Dendritic cell treated with granulocyte-macrophage colony-stimulating factor and Interleukin-4, amounts not matched to agents 40 ng/mL and 50 ng/mL, for 4 days (primary cell): ENCODE measurements around the gene HTR3C.
"Not testable (repeated sequence)": the region's sequence is repeated elsewhere in the genome, so short reads cannot be mapped to it uniquely, and the experiment has no call there.

Experiments used
- H3K27ac Mint-ChIP-seq: one replicate; pipeline ENCODE4 v1.8.0; 2022; ENCODE audit warnings: mild to moderate bottlenecking, mixed read lengths
- H3K27me3 Mint-ChIP-seq: one replicate; pipeline ENCODE4 v1.8.0; 2022; ENCODE audit warnings: mild to moderate bottlenecking, mixed read lengths
- H3K36me3 Mint-ChIP-seq: one replicate; pipeline ENCODE4 v1.8.0; 2022; ENCODE audit warnings: low read depth, mixed read lengths
- H3K4me1 Mint-ChIP-seq: one replicate; pipeline ENCODE4 v1.8.0; 2022; ENCODE audit warnings: low read depth, mixed read lengths
- H3K4me3 Mint-ChIP-seq: one replicate; pipeline ENCODE4 v1.8.0; 2022; ENCODE audit warnings: mild to moderate bottlenecking, moderate library complexity, mixed read lengths
- H3K9me3 Mint-ChIP-seq: one replicate; pipeline ENCODE4 v1.8.0; 2022; ENCODE audit warnings: mixed read lengths
- intact Hi-C: fragments of 100-400 bp; cut with micrococcal nuclease; formaldehyde crosslinking; loops from one replicate; pipeline ENCODE4 v1.15.0; 2022

Gene HTR3C

GRCh38 chr3:184050217-184050847, 2.5 kb upstream of the HTR3C start:
- Mint-ChIP-seq H3K4me3 (no peak overlapping the region), H3K27ac (no peak overlapping the region), H3K9me3 (no peaks in the 10 kb centered on the region), H3K27me3 (peaks cover 5% of the 10 kb centered on the region), H3K36me3 (no peaks in the 10 kb centered on the region), H3K4me1 (peaks cover 6% of the 10 kb centered on the region)
- intact Hi-C loops = no loop called here

- Mint-ChIP-seq H3K4me1 (no peaks in the 10 kb centered on the region), H3K9me3 (no peaks in the 10 kb centered on the region), H3K4me3 (no peak overlapping the region), H3K27ac (no peak overlapping the region), H3K27me3 (no peaks in the 10 kb centered on the region), H3K36me3 (no peaks in the 10 kb centered on the region)
- intact Hi-C loops = no loop called here
These were observed 5.2 kb downstream of the HTR3C start for GRCh38 chr3:184058029-184058428.

- H3K27me3 Mint-ChIP-seq = peaks cover 3% of the 10 kb centered on the region
- no peaks in the 10 kb centered on the region for H3K9me3 Mint-ChIP-seq
- intact Hi-C loops = no loop called here
- H3K4me1 Mint-ChIP-seq = no peaks in the 10 kb centered on the region
- no peak overlapping the region for H3K27ac Mint-ChIP-seq
- H3K4me3 Mint-ChIP-seq = no peak overlapping the region
- no peaks in the 10 kb centered on the region for H3K36me3 Mint-ChIP-seq
These were observed 6.6 kb downstream of the HTR3C start for GRCh38 chr3:184059424-184059823.

DNA sequence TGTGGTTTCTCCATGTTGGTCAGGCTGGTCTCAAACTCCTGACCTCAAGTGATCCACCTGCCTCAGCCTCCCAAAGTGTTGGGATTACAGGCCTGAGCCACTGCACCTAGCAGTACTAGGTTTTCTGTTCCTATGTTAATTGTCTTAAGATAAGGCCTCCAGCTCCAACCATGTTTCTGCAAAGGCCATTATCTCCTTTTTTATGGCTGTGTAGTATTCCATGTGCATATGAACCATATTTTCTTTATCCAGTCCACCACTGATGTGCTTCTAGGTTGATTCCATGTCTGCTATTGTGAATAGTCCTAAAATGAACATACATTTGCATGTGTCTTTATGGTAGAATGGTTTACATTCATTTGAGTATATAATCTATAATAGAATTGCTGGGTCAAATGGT, 9.8 kb downstream of the HTR3C start:
- Mint-ChIP-seq H3K27ac (no peak overlapping the region), H3K36me3 (no peaks in the 10 kb centered on the region), H3K27me3 (peaks cover 5% of the 10 kb centered on the region), H3K4me3 (no peak overlapping the region), H3K4me1 (no peaks in the 10 kb centered on the region), H3K9me3 (no peaks in the 10 kb centered on the region)
- intact Hi-C loops = no loop called here

- intact Hi-C loops = no loop called here
- Mint-ChIP-seq H3K4me3 (no peak overlapping the region), H3K4me1 (no peaks in the 10 kb centered on the region), H3K9me3 (peaks cover 9% of the 10 kb centered on the region), H3K27me3 (peaks cover 8% of the 10 kb centered on the region), H3K27ac (no peak overlapping the region), H3K36me3 (no peaks in the 10 kb centered on the region)
These were observed 13.4 kb downstream of the HTR3C start for GRCh38 chr3:184066211-184066610.

- Mint-ChIP-seq H3K9me3 (peaks cover 11% of the 10 kb centered on the region), H3K4me3 (no peak overlapping the region), H3K27ac (no peak overlapping the region), H3K4me1 (no peaks in the 10 kb centered on the region), H3K27me3 (peaks cover 8% of the 10 kb centered on the region), H3K36me3 (no peaks in the 10 kb centered on the region)
- intact Hi-C loops = no loop called here
These were observed 14.8 kb downstream of the HTR3C start for GRCh38 chr3:184067573-184068055.

GRCh38 chr3:184068344-184068743, 15.5 kb downstream of the HTR3C start:
- Mint-ChIP-seq H3K27ac (no peak overlapping the region), H3K4me1 (no peaks in the 10 kb centered on the region), H3K27me3 (peaks cover 8% of the 10 kb centered on the region), H3K9me3 (peaks cover 11% of the 10 kb centered on the region), H3K4me3 (no peak overlapping the region), H3K36me3 (no peaks in the 10 kb centered on the region)
- intact Hi-C loops = no loop called here

DNA sequence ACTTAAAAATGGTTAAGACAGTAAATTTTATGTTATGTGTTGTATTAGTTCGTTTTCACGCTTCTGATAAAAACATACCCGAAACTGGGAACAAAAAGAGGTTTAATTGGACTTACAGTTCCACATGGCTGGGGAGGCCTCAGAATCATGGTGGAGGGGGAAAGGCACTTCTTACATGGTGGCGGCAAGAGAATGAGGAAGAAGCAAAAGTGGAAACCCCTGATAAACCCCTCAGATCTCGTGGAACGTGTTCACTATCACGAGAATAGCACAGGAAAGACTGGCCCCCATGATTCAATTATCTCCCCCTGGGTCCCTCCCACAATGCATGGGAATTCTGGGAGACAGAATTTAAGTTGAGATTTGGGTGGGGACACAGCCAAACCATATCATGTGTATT, 18.3 kb downstream of the HTR3C start:
- H3K4me3 Mint-ChIP-seq, H3K27me3 Mint-ChIP-seq, intact Hi-C loops, H3K27ac Mint-ChIP-seq, H3K4me1 Mint-ChIP-seq, H3K36me3 Mint-ChIP-seq: not testable (repeated sequence)
- peaks cover 11% of the 10 kb centered on the region for H3K9me3 Mint-ChIP-seq

- intact Hi-C loops = no loop called here
- peaks cover 3% of the 10 kb centered on the region for H3K27me3 Mint-ChIP-seq
- no peak overlapping the region for H3K27ac Mint-ChIP-seq
- H3K9me3 Mint-ChIP-seq = peaks cover 11% of the 10 kb centered on the region
- no peaks in the 10 kb centered on the region for H3K4me1 Mint-ChIP-seq
- H3K36me3 Mint-ChIP-seq = no peaks in the 10 kb centered on the region
- H3K4me3 Mint-ChIP-seq = no peak overlapping the region
These were observed 20.8 kb downstream of the HTR3C start for GRCh38 chr3:184073621-184074020.

- intact Hi-C loops = no loop called here
- peaks cover 6% of the 10 kb centered on the region for H3K9me3 Mint-ChIP-seq
- H3K4me3 Mint-ChIP-seq = no peak overlapping the region
- H3K36me3 Mint-ChIP-seq = no peaks in the 10 kb centered on the region
- H3K4me1 Mint-ChIP-seq = no peaks in the 10 kb centered on the region
- H3K27ac Mint-ChIP-seq = no peak overlapping the region
- peaks cover 3% of the 10 kb centered on the region for H3K27me3 Mint-ChIP-seq
These were observed 23.1 kb downstream of the HTR3C start for GRCh38 chr3:184075901-184076300.

DNA sequence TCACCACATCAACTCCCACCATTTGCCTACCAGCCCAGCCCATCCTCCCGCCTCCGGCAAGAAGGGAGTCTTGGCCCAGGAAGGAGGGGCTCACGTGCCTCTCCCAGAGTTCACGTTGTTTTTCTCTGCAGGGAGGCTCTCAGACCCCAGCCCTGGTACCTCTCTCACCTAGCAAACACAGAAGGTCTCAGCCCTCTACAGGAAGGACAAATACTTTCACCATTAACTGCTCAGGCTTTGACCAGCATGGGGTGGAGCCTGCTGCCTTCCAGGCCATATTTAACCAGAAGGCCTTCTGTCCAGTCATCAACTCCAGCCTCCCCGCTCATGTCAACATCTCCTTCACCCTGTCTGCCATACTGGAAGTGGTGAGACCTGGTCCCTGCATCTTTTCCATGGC, 25.0 kb downstream of the HTR3C start:
- peaks cover 5% of the 10 kb centered on the region for H3K9me3 Mint-ChIP-seq
- H3K4me1 Mint-ChIP-seq = no peaks in the 10 kb centered on the region
- H3K4me3 Mint-ChIP-seq = no peak overlapping the region
- no peak overlapping the region for H3K27ac Mint-ChIP-seq
- peaks cover 1% of the 10 kb centered on the region for H3K27me3 Mint-ChIP-seq
- H3K36me3 Mint-ChIP-seq = no peaks in the 10 kb centered on the region
- intact Hi-C loops = no loop called here

GRCh38 chr3:184078851-184079250, 26.0 kb downstream of the HTR3C start:
- H3K36me3 Mint-ChIP-seq = no peaks in the 10 kb centered on the region
- no peaks in the 10 kb centered on the region for H3K4me1 Mint-ChIP-seq
- no peak overlapping the region for H3K4me3 Mint-ChIP-seq
- H3K27ac Mint-ChIP-seq = no peak overlapping the region
- H3K9me3 Mint-ChIP-seq = peaks cover 15% of the 10 kb centered on the region
- H3K27me3 Mint-ChIP-seq = peaks cover 1% of the 10 kb centered on the region
- intact Hi-C loops = no loop called here

- no peak overlapping the region for H3K4me3 Mint-ChIP-seq
- H3K4me1 Mint-ChIP-seq = peaks cover 7% of the 10 kb centered on the region
- peaks cover 35% of the 10 kb centered on the region for H3K9me3 Mint-ChIP-seq
- no peaks in the 10 kb centered on the region for H3K36me3 Mint-ChIP-seq
- H3K27ac Mint-ChIP-seq = no peak overlapping the region
- peaks cover 1% of the 10 kb centered on the region for H3K27me3 Mint-ChIP-seq
- intact Hi-C loops = no loop called here
These were observed 28.4 kb downstream of the HTR3C start for GRCh38 chr3:184081116-184081830.

DNA sequence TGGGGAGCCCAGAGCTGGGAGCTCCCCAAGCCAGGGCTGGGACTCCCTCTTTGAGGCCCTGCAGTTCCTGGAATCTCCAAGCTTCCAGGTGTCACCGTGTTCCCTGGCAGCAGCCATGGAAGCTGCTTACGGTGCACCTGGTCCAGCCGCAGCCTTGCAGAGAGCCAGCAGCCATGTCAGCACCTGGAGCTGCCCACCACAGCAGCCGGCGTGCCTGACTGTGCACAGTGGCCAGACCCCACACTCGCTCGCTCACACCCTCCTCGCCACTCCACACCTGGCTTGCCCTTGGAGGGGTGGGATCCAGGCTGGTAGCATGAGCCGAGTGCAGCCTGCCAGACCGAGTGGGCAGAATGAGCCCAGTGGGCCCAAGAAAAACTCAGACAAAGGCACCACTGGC, 29.2 kb downstream of the HTR3C start:
- Mint-ChIP-seq H3K4me3 (no peak overlapping the region), H3K4me1 (peaks cover 7% of the 10 kb centered on the region), H3K9me3 (peaks cover 35% of the 10 kb centered on the region), H3K27me3 (peaks cover 1% of the 10 kb centered on the region), H3K27ac (no peak overlapping the region), H3K36me3 (no peaks in the 10 kb centered on the region)
- intact Hi-C loops = no loop called here

GRCh38 chr3:184082465-184082864, 29.6 kb downstream of the HTR3C start:
- Mint-ChIP-seq H3K4me3 (no peak overlapping the region), H3K9me3 (peaks cover 35% of the 10 kb centered on the region), H3K36me3 (no peaks in the 10 kb centered on the region), H3K27ac (no peak overlapping the region), H3K27me3 (peaks cover 1% of the 10 kb centered on the region), H3K4me1 (peaks cover 7% of the 10 kb centered on the region)
- intact Hi-C loops = no loop called here
